ENCODE measurements around the gene PADI3.

GRCh38 chr1:17286646-17287045, 37.7 kb downstream of the PADI3 start:
- TF ChIP-seq CTCF (IDR thresholded peaks at IDR 0.05): no peak
- TF ChIP-seq POLR2AphosphoS5 (IDR thresholded peaks at IDR 0.05): no peak
- TF ChIP-seq POLR2A (IDR thresholded peaks at IDR 0.05): no peak
- TF ChIP-seq EP300 (IDR thresholded peaks at IDR 0.05): no peak
